K562 (cell line): ENCODE data around the gene FGF21. TPM values are rescaled to one million over a fixed set of nuclear protein-coding genes. Genes with fewer than 3 reads are reported as not detected.

Experiments used
- CEBPZ ChIP-seq: fragments of 150-350 bp; IDR thresholded peaks from 2 replicates; pipeline ENCODE4 v1.6.1; 2014; ENCODE audit warnings: low read depth, mild to moderate bottlenecking, low read length, borderline replicate concordance
- HMG20B ChIP-seq: fragments of 250-450 bp; sonication (Bioruptor Pico); IDR thresholded peaks from 2 replicates; pipeline ENCODE4 v1.5.0; 2021; ENCODE audit warnings: mild to moderate bottlenecking
- RFX5 ChIP-seq: IDR thresholded peaks from 2 replicates; pipeline ENCODE4 v1.6.1; 2011; ENCODE audit warnings: low read depth, mild to moderate bottlenecking, improper control_type of control experiment, low read length
- SMARCB1 ChIP-seq: IDR thresholded peaks from 2 replicates; pipeline ENCODE4 v1.6.1; 2011; ENCODE audit warnings: improper control_type of control experiment, low read depth; ENCODE audit not compliant: insufficient read length
- TARDBP ChIP-seq: fragments of 450-650 bp; IDR thresholded peaks from 2 replicates; pipeline ENCODE4 v1.6.1; 2016
- ZFP1 ChIP-seq: fragments of 450-650 bp; formaldehyde crosslinking; IDR thresholded peaks from 2 replicates; pipeline ENCODE4 v1.4.0; 2020; ENCODE audit warnings: mild to moderate bottlenecking, mixed read lengths
- ZNF384 ChIP-seq: IDR thresholded peaks from 2 replicates; pipeline ENCODE4 v1.6.1; 2012; ENCODE audit warnings: low read depth, low read length, improper control_type of control experiment
- ZNF551 ChIP-seq: fragments of 250-450 bp; sonication (Bioruptor Pico); IDR thresholded peaks from 2 replicates; pipeline ENCODE4 v1.5.0; 2021; ENCODE audit warnings: mild to moderate bottlenecking, moderate library complexity
- ZNF609 ChIP-seq: sonication (generic); formaldehyde crosslinking; IDR thresholded peaks from 2 replicates; pipeline ENCODE4 v1.8.1; 2023; ENCODE audit warnings: missing genetic modification reagents, mild to moderate bottlenecking, borderline replicate concordance
- polyA plus RNA-seq, 8 experiments: library from polyadenylated mRNA; depleted of rRNA in 4 of 8; stranded (reverse) in 5 of 8; unstranded in 3 of 8; fragments of >200 nt; fragmentation: Nextera tagmentation in 2 of 8; fragmentation: Illumina TruSeq in 1 of 8; extraction: Ambion mirVana in 2 of 8; extraction: Trizol in 1 of 8; gene quantifications; 2 replicates each; pipeline versions ENCODE4 v1.2.1 to v1.2.3, GENCODE V29; 2011 to 2014; ENCODE audit warnings: inconsistent platforms in 1 of 8, missing spikeins in 1 of 8
- total RNA-seq, 7 experiments: library from RNA; depleted of rRNA in 6 of 7; stranded (reverse); fragments of >200 nt in 6 of 7; fragmentation: Illumina TruSeq in 2 of 7; extraction: Trizol in 2 of 7; gene quantifications; 2 replicates each; pipeline versions ENCODE4 v1.2.1 to v1.2.3, GENCODE V29; 2011 to 2021; ENCODE audit warnings: low replicate concordance in 1 of 7
- TF ChIP-seq, protein P1 (sequence below): fragments of 200-800 bp; sonication (Bioruptor generic); IDR thresholded peaks from 2 replicates; pipeline ENCODE4 v1.6.1; 2017; ENCODE audit warnings: missing genetic modification characterization, missing compliant biosample characterization
- TF ChIP-seq, protein P2 (sequence below): fragments of 450-650 bp; IDR thresholded peaks from 2 replicates; pipeline ENCODE4 v1.6.1; 2018; ENCODE audit not compliant: partially characterized antibody
- TF ChIP-seq, protein P3 (sequence below): sonication (generic); formaldehyde crosslinking; IDR thresholded peaks from 2 replicates; pipeline ENCODE4 v1.8.1; 2023; ENCODE audit warnings: mild to moderate bottlenecking, missing genetic modification reagents

FGF21 gene
- total and polyA plus RNA-seq, 9 of the 15 experiments (the other 6 are each of a cell fraction or from before 2014, with no cell fraction given) = 0.04 to 0.77 (median 0.09) TPM; not detected in 6

- TF ChIP-seq ZNF609 (CRISPR knock-in tag) = no peak
- no peak for TF ChIP-seq ZNF384
- no peak for TF ChIP-seq CEBPZ
- TF ChIP-seq, protein P1, sequence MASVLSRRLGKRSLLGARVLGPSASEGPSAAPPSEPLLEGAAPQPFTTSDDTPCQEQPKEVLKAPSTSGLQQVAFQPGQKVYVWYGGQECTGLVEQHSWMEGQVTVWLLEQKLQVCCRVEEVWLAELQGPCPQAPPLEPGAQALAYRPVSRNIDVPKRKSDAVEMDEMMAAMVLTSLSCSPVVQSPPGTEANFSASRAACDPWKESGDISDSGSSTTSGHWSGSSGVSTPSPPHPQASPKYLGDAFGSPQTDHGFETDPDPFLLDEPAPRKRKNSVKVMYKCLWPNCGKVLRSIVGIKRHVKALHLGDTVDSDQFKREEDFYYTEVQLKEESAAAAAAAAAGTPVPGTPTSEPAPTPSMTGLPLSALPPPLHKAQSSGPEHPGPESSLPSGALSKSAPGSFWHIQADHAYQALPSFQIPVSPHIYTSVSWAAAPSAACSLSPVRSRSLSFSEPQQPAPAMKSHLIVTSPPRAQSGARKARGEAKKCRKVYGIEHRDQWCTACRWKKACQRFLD (CRISPR knock-in tag) = no peak
- no peak for TF ChIP-seq RFX5
- no peak for TF ChIP-seq ZNF551 (CRISPR knock-in tag)
- TF ChIP-seq, protein P2, sequence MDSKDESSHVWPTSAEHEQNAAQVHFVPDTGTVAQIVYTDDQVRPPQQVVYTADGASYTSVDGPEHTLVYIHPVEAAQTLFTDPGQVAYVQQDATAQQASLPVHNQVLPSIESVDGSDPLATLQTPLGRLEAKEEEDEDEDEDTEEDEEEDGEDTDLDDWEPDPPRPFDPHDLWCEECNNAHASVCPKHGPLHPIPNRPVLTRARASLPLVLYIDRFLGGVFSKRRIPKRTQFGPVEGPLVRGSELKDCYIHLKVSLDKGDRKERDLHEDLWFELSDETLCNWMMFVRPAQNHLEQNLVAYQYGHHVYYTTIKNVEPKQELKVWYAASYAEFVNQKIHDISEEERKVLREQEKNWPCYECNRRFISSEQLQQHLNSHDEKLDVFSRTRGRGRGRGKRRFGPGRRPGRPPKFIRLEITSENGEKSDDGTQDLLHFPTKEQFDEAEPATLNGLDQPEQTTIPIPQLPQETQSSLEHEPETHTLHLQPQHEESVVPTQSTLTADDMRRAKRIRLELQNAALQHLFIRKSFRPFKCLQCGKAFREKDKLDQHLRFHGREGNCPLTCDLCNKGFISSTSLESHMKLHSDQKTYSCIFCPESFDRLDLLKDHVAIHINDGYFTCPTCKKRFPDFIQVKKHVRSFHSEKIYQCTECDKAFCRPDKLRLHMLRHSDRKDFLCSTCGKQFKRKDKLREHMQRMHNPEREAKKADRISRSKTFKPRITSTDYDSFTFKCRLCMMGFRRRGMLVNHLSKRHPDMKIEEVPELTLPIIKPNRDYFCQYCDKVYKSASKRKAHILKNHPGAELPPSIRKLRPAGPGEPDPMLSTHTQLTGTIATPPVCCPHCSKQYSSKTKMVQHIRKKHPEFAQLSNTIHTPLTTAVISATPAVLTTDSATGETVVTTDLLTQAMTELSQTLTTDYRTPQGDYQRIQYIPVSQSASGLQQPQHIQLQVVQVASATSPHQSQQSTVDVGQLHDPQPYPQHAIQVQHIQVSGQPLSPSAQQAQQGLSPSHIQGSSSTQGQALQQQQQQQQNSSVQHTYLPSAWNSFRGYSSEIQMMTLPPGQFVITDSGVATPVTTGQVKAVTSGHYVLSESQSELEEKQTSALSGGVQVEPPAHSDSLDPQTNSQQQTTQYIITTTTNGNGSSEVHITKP = no peak
- TF ChIP-seq HMG20B (CRISPR knock-in tag) = no peak
- TF ChIP-seq TARDBP = no peak
- no peak for TF ChIP-seq ZFP1 (CRISPR knock-in tag)
- TF ChIP-seq SMARCB1 = no peak
- TF ChIP-seq, protein P3, sequence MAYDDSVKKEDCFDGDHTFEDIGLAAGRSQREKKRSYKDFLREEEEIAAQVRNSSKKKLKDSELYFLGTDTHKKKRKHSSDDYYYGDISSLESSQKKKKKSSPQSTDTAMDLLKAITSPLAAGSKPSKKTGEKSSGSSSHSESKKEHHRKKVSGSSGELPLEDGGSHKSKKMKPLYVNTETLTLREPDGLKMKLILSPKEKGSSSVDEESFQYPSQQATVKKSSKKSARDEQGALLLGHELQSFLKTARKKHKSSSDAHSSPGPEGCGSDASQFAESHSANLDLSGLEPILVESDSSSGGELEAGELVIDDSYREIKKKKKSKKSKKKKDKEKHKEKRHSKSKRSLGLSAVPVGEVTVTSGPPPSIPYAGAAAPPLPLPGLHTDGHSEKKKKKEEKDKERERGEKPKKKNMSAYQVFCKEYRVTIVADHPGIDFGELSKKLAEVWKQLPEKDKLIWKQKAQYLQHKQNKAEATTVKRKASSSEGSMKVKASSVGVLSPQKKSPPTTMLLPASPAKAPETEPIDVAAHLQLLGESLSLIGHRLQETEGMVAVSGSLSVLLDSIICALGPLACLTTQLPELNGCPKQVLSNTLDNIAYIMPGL (CRISPR knock-in tag) = no peak
Observed at GRCh38 chr19:48755084-48755641, at the start of gene FGF21 (continued).
